Vagina (tissue), 2 donors: ENCODE data around the gene FAF1.

Source experiments
- CTCF ChIP-seq, 3 experiments: fragments of 450-650 bp in 2 of 3; fragments of 200-600 bp in 1 of 3; sonication (generic) in 1 of 3; IDR thresholded peaks; one replicate each; pipeline ENCODE4 v1.5.1; 2017 to 2019; ENCODE audit warnings: antibody characterized with exemption in 3 of 3, mild to moderate bottlenecking in 2 of 3, moderate library complexity in 2 of 3
- POLR2A ChIP-seq, 2 donors: fragments of 450-650 bp; IDR thresholded peaks; one replicate each; pipeline ENCODE4 v1.6.1; 2017; ENCODE audit warnings: antibody characterized with exemption in 2 of 2, mild to moderate bottlenecking in 2 of 2, moderate library complexity in 2 of 2
- POLR2AphosphoS5 ChIP-seq, 2 donors: sonication (generic); formaldehyde crosslinking; IDR thresholded peaks; one replicate each; pipeline ENCODE4 v1.9.0; 2017; ENCODE audit warnings: antibody characterized with exemption in 2 of 2, mild to moderate bottlenecking in 2 of 2, low read depth in 1 of 2; ENCODE audit not compliant: insufficient read depth in 1 of 2

GRCh38 chr1:50595874-50596273, 364.2 kb downstream of the FAF1 start:
- no peak for TF ChIP-seq CTCF (IDR thresholded peaks at IDR 0.05)
- TF ChIP-seq POLR2A (IDR thresholded peaks at IDR 0.05): no peak
- no peak for TF ChIP-seq POLR2AphosphoS5 (IDR thresholded peaks at IDR 0.05; ENCODE audit: insufficient read depth in 1 of 2, low read depth in 1 of 2)
